ENCODE data around the gene EIF3A.
"Not testable (repeated sequence)": the region's sequence is repeated elsewhere in the genome, so short reads cannot be mapped to it uniquely, and the experiment has no call there.

Gene EIF3A

DNA sequence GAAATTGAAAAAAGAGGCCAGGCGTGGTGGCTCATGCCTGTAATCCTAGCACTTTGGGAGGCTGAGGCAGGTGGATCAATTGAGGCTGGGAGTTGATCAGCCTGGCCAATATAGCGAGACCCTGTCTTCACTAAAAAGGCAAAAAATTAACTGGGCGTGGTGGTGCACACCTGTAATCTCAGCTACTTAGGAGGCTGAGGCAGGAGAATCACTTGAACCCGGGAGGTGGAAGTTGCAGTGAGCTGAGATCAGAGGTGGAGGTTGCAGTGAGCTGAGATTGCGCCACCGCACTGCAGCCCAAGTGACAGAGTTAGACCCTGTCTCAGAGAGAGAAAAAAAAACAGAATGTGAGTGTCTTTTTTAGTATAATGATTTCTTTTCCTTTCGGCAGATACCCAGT lies 25.3 kb upstream of the EIF3A start:
- H3K27me3 Mint-ChIP-seq, H3K9me3 Mint-ChIP-seq, H3K4me3 Mint-ChIP-seq: not testable (repeated sequence)
- H3K36me3 Mint-ChIP-seq (ENCODE audit: low read depth) = peaks cover 28% of the 10 kb centered on the region
- peak overlapping the region; percentile 27 for H3K27ac Mint-ChIP-seq
- peaks cover 29% of the 10 kb centered on the region for H3K4me1 Mint-ChIP-seq (ENCODE audit: low read depth)
- intact Hi-C loops (cut with micrococcal nuclease) = loop anchor here (2.0 kb wide), 1 partner anchor 59 kb away; the partner anchor contains the start of gene SFXN4

DNA sequence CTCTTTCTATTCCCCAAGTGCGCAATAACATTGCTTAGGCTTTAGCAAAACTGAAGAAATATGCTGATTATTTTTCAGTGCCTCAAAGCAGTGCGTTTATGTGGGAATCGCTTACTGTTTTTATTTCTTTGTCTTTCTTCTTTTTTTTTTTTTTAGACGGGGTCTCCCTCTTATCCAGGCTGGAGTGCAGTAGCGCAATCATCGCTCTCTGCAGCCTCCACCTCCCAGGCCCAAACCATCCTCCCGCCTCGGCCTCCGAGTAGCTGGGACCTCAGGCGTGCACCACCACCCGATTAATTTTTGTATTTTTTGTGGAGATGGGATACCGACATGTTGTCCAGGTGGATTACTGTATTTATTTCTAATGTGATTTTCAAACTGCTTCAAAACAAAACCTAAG lies 24.5 kb upstream of the EIF3A start:
- Mint-ChIP-seq H3K9me3 (no peaks in the 10 kb centered on the region), H3K27ac (peak overlapping the region; percentile 59), H3K27me3 (no peaks in the 10 kb centered on the region), H3K4me1 (ENCODE audit: low read depth) (peaks cover 33% of the 10 kb centered on the region), H3K36me3 (ENCODE audit: low read depth) (peaks cover 21% of the 10 kb centered on the region), H3K4me3 (peak overlapping the region; percentile 74)
- intact Hi-C loops (cut with micrococcal nuclease) = loop anchor here (2.0 kb wide), 1 partner anchor 60 kb away; the partner anchor contains the start of gene SFXN4

DNA sequence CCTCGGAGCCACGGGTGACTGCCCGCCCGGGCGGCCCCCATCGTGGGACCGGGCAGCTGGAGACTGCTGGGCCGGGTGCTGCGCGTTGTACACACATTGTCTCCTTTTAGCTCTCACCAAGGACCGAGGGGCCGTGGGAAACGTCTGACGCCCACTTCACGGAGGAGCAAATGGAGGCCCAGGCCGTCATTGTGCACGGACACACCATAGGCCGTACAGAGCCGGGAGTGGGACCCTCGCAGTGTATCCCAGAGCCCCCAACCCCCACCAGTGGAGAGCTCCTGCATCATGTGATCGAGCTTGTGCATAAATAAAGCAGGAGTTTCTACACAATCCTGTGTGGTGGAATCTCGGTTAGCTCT lies 24.0 kb upstream of the EIF3A start:
- Mint-ChIP-seq H3K36me3 (ENCODE audit: low read depth) (peaks cover 16% of the 10 kb centered on the region), H3K27me3 (no peaks in the 10 kb centered on the region), H3K4me3 (peak overlapping the region; percentile 74), H3K27ac (peak overlapping the region; percentile 59), H3K9me3 (no peaks in the 10 kb centered on the region), H3K4me1 (ENCODE audit: low read depth) (peaks cover 33% of the 10 kb centered on the region)
- intact Hi-C loops (cut with micrococcal nuclease) = loop anchor here (1.0 to 2.0 kb wide), 2 partner anchors 24 to 60 kb away; partner anchors contain the start of genes EIF3A and SFXN4

DNA sequence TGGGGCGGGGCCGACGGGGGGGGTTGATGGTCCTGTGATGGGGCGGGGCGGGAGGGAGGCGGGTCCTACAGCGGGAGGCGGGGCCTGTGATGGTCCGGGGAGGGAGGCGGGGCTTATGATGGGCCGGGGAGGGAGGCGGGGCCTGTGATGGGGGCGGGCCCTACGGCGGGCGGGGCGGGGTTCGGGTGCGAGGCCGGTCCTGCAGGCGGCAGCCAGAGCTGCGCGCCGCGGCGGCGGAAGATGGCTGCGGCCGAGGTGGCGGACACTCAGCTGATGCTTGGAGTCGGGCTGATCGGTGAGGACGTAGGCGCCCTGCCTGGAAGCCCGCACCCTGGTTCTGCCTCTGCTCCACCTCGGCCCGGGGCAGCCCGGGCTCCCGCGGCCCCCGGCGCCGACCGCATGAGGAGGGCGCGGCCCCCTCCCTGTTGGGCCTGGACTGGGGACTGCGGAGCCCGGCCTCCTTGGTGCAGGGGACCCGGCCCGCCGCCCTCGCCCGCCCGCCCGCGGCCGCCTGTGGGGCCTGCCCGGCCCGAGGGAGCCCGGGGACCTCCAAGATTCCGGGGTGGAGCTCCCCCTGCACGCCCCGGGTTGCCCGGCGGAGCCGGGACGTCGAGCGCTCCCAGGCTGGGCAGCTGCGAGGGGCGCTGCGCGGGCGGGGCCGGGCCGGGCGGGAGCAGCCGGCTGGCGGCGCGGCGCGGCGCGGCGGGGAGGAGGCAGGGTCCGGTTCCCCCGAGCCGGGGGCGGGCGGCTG lies 23.5 kb upstream of the EIF3A start, which contains the start of gene DENND10:
Gene DENND10 (plus strand): TSS at position 211 of the 751 bp plus-strand sequence. CDS start 30 bp downstream, at position 241.
- Mint-ChIP-seq H3K27me3 (no peaks in the 10 kb centered on the region), H3K9me3 (no peaks in the 10 kb centered on the region), H3K4me1 (ENCODE audit: low read depth) (peaks cover 33% of the 10 kb centered on the region), H3K4me3 (peak within 1 kb of the TSS; percentile 74), H3K36me3 (ENCODE audit: low read depth) (peaks cover 14% of the 10 kb centered on the region), H3K27ac (peak within 1 kb of the TSS; percentile 59)
- intact Hi-C loops (cut with micrococcal nuclease) = loop anchor here (1.0 to 2.0 kb wide), 2 partner anchors 24 to 61 kb away; partner anchors contain the start of genes EIF3A and SFXN4

DNA sequence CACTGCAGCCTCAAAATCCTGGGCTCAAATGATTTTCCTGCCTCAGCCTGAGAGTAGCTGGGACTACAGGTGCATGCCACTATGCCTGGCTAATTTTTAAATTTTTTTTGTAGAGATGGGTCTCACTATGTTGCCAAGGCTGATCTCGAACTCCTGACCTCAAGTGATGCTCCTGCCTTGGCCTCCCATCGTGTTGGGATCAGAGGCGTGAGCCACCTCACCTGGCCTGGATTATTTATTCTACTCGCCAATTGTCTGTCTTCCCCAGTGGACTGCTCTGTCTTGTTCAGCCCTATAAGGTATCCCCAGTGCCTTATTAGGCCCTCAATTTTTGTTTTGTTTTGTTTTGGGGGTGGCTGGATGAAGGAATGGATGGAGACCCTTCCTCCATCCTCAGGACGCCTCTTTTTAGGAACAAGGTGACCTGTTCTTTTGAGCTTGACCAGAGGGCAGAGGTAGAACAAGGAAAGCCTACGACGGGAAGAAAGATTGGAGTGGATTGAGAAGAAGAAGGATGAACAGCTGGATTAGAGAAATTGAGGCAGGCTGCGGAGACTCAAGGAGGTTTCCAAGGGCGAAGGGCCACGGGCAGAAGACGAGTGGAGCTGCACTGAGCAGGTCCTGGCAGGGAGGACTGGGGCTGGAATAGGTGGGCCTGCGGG lies 22.8 kb upstream of the EIF3A start:
- H3K9me3 Mint-ChIP-seq = no peaks in the 10 kb centered on the region
- peaks cover 8% of the 10 kb centered on the region for H3K36me3 Mint-ChIP-seq (ENCODE audit: low read depth)
- no peaks in the 10 kb centered on the region for H3K27me3 Mint-ChIP-seq
- intact Hi-C loops (cut with micrococcal nuclease) = no loop called here
- no peak overlapping the region for H3K27ac Mint-ChIP-seq
- H3K4me3 Mint-ChIP-seq = peak overlapping the region; percentile 10
- peaks cover 33% of the 10 kb centered on the region for H3K4me1 Mint-ChIP-seq (ENCODE audit: low read depth)

DNA sequence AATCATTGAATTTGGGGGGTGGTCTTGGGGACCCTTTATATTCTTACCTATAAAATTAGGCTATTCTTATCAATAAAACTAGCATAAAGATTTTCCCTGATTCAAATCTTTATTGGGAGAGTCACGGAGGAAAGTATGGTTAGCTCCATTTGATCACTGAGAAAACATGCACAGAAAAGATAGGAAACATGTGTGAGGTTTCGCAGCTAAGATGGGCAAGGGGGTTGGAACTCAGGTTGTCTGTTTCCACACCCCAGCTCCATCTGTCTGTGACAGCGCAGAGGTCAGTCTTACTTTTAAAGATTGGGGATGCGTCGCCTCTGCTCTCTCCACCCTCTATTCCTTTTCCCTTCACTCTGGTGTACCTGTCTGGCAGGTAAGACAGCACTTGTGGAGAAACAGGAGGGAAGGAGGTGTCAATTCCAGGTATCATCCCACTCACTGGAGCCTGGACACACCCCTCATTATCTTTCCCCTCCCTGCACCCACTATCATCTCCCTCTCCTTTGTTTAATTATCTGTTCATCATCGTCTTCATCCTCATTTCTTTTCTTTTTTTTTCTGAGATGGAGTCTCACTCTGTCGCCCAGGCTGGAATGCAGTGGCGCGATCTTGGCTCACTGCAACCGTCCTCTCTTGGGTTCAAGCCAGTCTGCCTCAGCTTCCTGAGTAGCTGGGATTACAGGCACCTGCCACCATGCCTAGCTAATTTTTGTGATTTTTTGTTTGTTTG lies 20.9 kb upstream of the EIF3A start:
- Mint-ChIP-seq H3K4me1 (ENCODE audit: low read depth) (peaks cover 24% of the 10 kb centered on the region), H3K9me3 (no peaks in the 10 kb centered on the region), H3K36me3 (ENCODE audit: low read depth) (no peaks in the 10 kb centered on the region), H3K27ac (no peak overlapping the region), H3K4me3 (no peak overlapping the region), H3K27me3 (no peaks in the 10 kb centered on the region)
- intact Hi-C loops (cut with micrococcal nuclease) = no loop called here

DNA sequence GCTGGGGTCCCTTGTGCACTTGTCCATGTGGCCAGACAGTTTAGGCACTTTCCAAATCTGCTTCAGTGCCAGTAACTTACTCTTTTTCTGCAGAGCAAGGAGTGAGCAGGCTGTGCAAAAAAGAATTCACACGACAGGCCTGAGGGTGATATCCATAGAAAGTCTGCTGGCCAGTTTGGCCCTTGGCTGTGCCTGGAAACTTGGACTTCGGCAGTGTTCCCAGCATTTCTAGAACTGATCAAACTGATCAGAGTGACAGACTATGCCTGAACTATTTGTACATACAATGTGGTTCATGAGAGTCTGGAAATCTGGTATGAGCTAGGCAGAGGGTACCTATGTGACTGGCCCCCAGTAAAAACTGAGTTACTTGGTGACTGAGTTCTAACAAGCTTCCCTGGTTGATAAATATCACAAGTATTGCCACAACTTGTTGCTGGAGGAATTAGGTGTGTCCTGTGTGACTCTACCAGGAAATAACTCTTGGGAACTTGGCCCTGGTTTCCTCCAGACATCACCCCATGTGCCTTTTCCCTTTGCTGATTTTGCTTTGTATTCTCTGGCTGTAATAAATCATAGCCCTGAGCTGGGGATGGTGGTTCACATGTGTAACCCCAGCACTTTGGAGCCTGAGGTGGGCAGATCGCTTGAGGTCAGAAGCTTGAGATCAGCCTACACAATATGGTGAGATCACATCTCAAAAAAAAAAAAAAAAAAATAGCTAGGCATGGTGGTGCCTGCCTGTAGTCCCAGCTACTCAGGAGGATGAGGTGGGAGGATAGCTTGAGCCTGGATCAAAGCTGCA lies 20.0 kb upstream of the EIF3A start:
- intact Hi-C loops (cut with micrococcal nuclease) = no loop called here
- Mint-ChIP-seq H3K27ac (no peak overlapping the region), H3K27me3 (no peaks in the 10 kb centered on the region), H3K4me3 (no peak overlapping the region), H3K4me1 (ENCODE audit: low read depth) (peaks cover 18% of the 10 kb centered on the region), H3K36me3 (ENCODE audit: low read depth) (no peaks in the 10 kb centered on the region), H3K9me3 (no peaks in the 10 kb centered on the region)

DNA sequence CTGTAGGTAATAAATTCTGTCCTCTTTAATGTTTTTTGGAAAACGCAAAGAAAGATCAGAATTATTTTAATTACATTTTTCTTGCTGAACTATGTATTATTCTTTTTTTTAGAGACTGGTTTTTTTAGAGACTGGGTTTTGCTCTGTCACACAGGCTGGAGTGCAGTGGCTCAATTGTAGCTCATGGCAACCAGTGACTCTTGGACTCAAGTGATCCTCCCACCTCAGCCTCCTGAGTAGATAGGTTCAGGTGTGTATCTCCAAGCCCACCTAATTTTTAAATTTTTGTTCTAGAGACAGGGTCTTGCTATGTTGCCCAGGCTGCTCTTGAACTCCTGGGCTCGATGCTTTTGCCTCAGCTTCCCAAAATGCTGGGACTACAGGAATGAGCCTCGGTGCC lies 18.0 kb upstream of the EIF3A start:
- peaks cover 9% of the 10 kb centered on the region for H3K4me1 Mint-ChIP-seq (ENCODE audit: low read depth)
- no peak overlapping the region for H3K4me3 Mint-ChIP-seq
- intact Hi-C loops (cut with micrococcal nuclease) = no loop called here
- H3K27ac Mint-ChIP-seq = no peak overlapping the region
- H3K36me3 Mint-ChIP-seq (ENCODE audit: low read depth) = no peaks in the 10 kb centered on the region
- H3K27me3 Mint-ChIP-seq = no peaks in the 10 kb centered on the region
- H3K9me3 Mint-ChIP-seq = no peaks in the 10 kb centered on the region

DNA sequence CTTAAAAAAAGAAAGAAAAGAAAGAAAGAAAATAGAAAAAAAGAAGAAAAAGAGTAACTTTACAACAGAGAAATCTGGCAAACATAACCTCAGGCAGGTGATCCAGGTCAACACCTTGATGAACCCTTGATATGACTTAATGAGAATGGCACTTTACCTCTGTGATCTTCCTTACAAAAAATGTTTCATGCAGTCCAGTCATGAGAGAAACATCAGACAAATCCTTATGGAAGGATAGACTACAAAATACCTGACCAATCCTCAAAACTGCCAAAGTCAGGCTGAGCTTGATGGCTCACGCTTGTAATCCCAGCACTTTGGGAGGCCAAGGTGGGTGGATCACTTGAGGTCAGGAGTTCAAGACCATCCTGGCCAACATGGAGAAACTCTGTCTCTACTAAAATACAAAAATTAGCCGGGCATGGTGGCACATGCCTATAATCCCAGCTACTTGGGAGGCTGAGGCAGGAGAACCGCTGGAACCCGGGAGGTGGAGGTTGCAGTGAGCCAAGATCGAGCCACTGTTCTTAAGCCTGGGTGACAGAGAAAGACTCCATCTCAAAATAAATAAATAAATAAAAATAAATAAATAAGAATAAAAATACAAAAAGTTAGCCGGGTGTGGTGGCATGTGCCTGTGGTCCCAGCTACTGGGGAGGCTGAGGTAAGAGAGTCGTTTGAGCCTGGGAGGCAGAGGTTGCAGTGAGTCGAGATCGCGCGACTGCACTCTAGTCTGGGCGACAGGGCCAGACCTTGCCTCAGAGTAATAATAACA lies 16.2 kb upstream of the EIF3A start:
- H3K36me3 Mint-ChIP-seq (ENCODE audit: low read depth); H3K4me3 Mint-ChIP-seq; H3K27me3 Mint-ChIP-seq; H3K4me1 Mint-ChIP-seq (ENCODE audit: low read depth); H3K9me3 Mint-ChIP-seq; H3K27ac Mint-ChIP-seq; intact Hi-C loops (cut with micrococcal nuclease): not testable (repeated sequence)

DNA sequence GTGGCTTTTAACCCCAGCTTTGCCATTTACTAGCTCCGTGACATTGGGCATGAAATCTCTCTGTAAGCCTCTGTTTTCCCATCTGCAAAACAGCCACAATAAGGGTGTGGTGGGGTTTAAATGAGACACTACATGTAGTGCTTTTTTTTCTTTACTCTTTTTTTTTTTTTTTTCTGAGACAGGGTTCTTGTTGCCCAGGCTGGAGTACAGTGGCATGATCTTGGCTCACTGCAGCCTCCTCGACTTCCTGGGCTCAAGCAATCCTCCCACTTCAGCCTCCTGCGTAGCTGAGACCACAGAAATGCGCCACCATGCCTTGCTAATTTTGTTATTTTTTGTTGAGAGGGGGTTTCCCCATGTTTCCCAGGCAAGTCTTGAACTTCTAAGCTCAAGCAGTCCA lies 15.0 kb upstream of the EIF3A start:
- Mint-ChIP-seq H3K4me1 (ENCODE audit: low read depth) (peaks cover 8% of the 10 kb centered on the region), H3K4me3 (no peak overlapping the region)
- intact Hi-C loops (cut with micrococcal nuclease) = no loop called here

DNA sequence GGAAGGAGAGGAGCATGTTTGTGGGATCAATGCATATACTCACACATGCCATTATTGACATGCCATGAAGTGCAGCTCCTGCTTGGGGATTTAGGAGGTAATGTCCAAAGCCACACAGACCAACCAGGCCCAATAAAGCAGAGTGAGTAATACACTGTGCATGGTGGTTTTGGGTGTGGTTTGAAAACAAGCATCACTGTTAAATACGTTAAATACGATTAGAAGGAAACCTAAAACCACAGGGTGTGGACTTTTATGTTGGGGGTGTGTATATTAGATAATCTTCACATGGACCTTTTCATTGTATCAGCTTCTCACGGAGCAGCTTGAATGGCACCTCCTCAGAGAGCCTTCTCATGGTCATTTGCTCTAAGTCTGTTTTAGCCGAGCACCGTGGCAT lies 10.4 kb upstream of the EIF3A start:
- intact Hi-C loops (cut with micrococcal nuclease) = no loop called here
- Mint-ChIP-seq H3K9me3 (no peaks in the 10 kb centered on the region), H3K27ac (no peak overlapping the region), H3K27me3 (no peaks in the 10 kb centered on the region), H3K36me3 (ENCODE audit: low read depth) (no peaks in the 10 kb centered on the region), H3K4me1 (ENCODE audit: low read depth) (peaks cover 25% of the 10 kb centered on the region), H3K4me3 (no peak overlapping the region)

More for the DNA sequence above, 15.0 kb upstream of the EIF3A start:
- H3K27ac Mint-ChIP-seq = no peak overlapping the region
- no peaks in the 10 kb centered on the region for H3K36me3 Mint-ChIP-seq (ENCODE audit: low read depth)
- no peaks in the 10 kb centered on the region for H3K27me3 Mint-ChIP-seq
- H3K9me3 Mint-ChIP-seq = no peaks in the 10 kb centered on the region

DNA sequence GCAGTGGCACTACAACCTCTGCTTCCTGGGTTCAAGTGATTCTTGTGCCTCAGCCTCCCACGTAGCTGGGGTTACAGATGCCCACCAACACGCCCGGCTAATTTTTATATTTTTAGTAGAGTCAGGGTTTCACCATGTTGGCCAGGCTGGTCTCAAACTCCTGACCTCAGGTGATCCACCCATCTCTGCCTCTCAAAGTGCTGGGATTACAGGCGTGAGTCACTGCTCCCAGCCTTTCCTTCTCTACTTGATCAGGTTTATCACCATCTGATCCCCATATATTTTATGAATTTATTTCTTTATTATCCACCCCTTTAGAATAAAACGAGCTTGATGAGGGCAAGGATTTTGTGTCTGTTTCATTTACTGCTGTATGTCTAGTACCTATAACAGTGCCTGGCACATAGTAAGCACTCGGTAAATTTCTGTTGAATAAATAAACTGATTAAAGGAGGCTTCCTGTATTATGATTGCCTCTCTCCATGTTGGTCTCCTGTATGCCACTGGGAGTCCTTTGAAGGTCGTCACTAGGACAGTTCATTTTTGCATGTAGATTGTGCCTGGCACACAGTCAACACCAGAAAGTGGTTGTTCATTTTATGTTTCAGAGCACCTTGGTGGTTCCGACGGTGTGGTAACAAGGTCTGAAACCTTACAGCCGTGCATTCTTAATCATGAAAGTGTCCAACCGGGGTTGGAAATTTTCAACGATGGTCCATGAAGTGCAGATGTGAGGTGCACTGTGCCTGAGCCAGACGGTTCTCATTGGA lies 9.6 kb upstream of the EIF3A start:
- intact Hi-C loops (cut with micrococcal nuclease) = no loop called here
- Mint-ChIP-seq H3K4me3 (no peak overlapping the region), H3K4me1 (ENCODE audit: low read depth) (peaks cover 32% of the 10 kb centered on the region), H3K27me3 (no peaks in the 10 kb centered on the region), H3K27ac (peak overlapping the region; percentile 4), H3K36me3 (ENCODE audit: low read depth) (no peaks in the 10 kb centered on the region), H3K9me3 (no peaks in the 10 kb centered on the region)

Measured in dendritic cell treated with granulocyte-macrophage colony-stimulating factor and Interleukin-4, amounts not matched to agents 40 ng/mL and 50 ng/mL, for 4 days (primary cell).